Raji (cell line): ENCODE results near the gene ADARB2.

Experiments
- POLR2A ChIP-seq: IDR thresholded peaks from 2 replicates; pipeline ENCODE4 v1.6.1; 2011; ENCODE audit warnings: low read depth, low read length, control low read depth; ENCODE audit not compliant: insufficient read depth

The ADARB2 gene

GRCh38 chr10:1413823-1414222 is 323.5 kb downstream of the ADARB2 start:
- no peak for TF ChIP-seq POLR2A

GRCh38 chr10:1413256-1413655 is 324.1 kb downstream of the ADARB2 start:
- no peak for TF ChIP-seq POLR2A

- TF ChIP-seq POLR2A: no peak
These were observed 324.7 kb downstream of the ADARB2 start for GRCh38 chr10:1412531-1413189.

- no peak for TF ChIP-seq POLR2A
These were observed 325.4 kb downstream of the ADARB2 start for GRCh38 chr10:1411956-1412355.

- TF ChIP-seq POLR2A: no peak
These were observed 325.9 kb downstream of the ADARB2 start for GRCh38 chr10:1411451-1411850.

- no peak for TF ChIP-seq POLR2A
These were observed 326.6 kb downstream of the ADARB2 start for GRCh38 chr10:1410469-1411395.

- no peak for TF ChIP-seq POLR2A
These were observed 327.3 kb downstream of the ADARB2 start for GRCh38 chr10:1410032-1410431.

- TF ChIP-seq POLR2A: no peak
These were observed 327.9 kb downstream of the ADARB2 start for GRCh38 chr10:1409392-1409791.

GRCh38 chr10:1408651-1409367 is 328.5 kb downstream of the ADARB2 start:
- no peak for TF ChIP-seq POLR2A

- no peak for TF ChIP-seq POLR2A
These were observed 330.1 kb downstream of the ADARB2 start for GRCh38 chr10:1406967-1407945.

- TF ChIP-seq POLR2A: no peak
These were observed 331.0 kb downstream of the ADARB2 start for GRCh38 chr10:1406132-1406966.

- TF ChIP-seq POLR2A: no peak
These were observed 332.7 kb downstream of the ADARB2 start for GRCh38 chr10:1404323-1405260.
